ENCODE results near the gene AZGP1.
A peak's percentile ranks its signal among the peaks of the same experiment; 100 is the strongest.
"Not testable (repeated sequence)": the region's sequence is repeated elsewhere in the genome, so short reads cannot be mapped to it uniquely, and the experiment has no call there.

AZGP1 gene

GRCh38 chr7:99975782-99976521 is at the start of gene AZGP1:
Gene AZGP1, minus strand, starts transcription at chr7:99976031. Its CDS starts 11 bp downstream, at chr7:99976020.
- no peak for DNase-seq (ENCODE audit: extremely low read depth in 1 of 2, low read depth in 1 of 2)

- no peak for DNase-seq (ENCODE audit: extremely low read depth in 1 of 2, low read depth in 1 of 2)
Observed at GRCh38 chr7:100024020-100024619, 48.3 kb upstream of the AZGP1 start.

GRCh38 chr7:100023526-100023925 is 47.7 kb upstream of the AZGP1 start:
- no peak for DNase-seq (ENCODE audit: extremely low read depth in 1 of 2, low read depth in 1 of 2)

GRCh38 chr7:100022621-100023020 is 46.8 kb upstream of the AZGP1 start:
- DNase-seq (ENCODE audit: extremely low read depth in 1 of 2, low read depth in 1 of 2) = no peak

GRCh38 chr7:100021297-100021696 is 45.5 kb upstream of the AZGP1 start:
- no peak for DNase-seq (ENCODE audit: extremely low read depth in 1 of 2, low read depth in 1 of 2)

- no peak for DNase-seq (ENCODE audit: extremely low read depth in 1 of 2, low read depth in 1 of 2)
Observed at GRCh38 chr7:100019908-100020307, 44.1 kb upstream of the AZGP1 start.

- no peak for DNase-seq (ENCODE audit: extremely low read depth in 1 of 2, low read depth in 1 of 2)
Observed at GRCh38 chr7:100017875-100018274, 42.0 kb upstream of the AZGP1 start.

- no peak for DNase-seq (ENCODE audit: extremely low read depth in 1 of 2, low read depth in 1 of 2)
Observed at GRCh38 chr7:100017300-100017699, 41.5 kb upstream of the AZGP1 start.

GRCh38 chr7:100016215-100016901 is 40.5 kb upstream of the AZGP1 start:
- DNase-seq (ENCODE audit: extremely low read depth in 1 of 2, low read depth in 1 of 2) = no peak

GRCh38 chr7:100015232-100016214 is 39.7 kb upstream of the AZGP1 start, which contains the start of gene ZKSCAN1:
Gene ZKSCAN1, plus strand, starts transcription at chr7:100015596. Its CDS starts 7,911 bp downstream, at chr7:100023507.
- peak; percentile 67 to 78 for DNase-seq (ENCODE audit: extremely low read depth in 1 of 2, low read depth in 1 of 2)

GRCh38 chr7:100013328-100013676 is 37.5 kb upstream of the AZGP1 start:
- peak in 1 of 2 donors; percentile 49 for DNase-seq (ENCODE audit: extremely low read depth in 1 of 2, low read depth in 1 of 2)

GRCh38 chr7:100012385-100013327 is 36.8 kb upstream of the AZGP1 start:
- not testable (repeated sequence) for DNase-seq (ENCODE audit: extremely low read depth in 1 of 2, low read depth in 1 of 2)

GRCh38 chr7:100011516-100011915 is 35.7 kb upstream of the AZGP1 start:
- no peak for DNase-seq (ENCODE audit: extremely low read depth in 1 of 2, low read depth in 1 of 2)

GRCh38 chr7:100010901-100011300 is 35.1 kb upstream of the AZGP1 start:
- DNase-seq (ENCODE audit: extremely low read depth in 1 of 2, low read depth in 1 of 2) = no peak

GRCh38 chr7:100009952-100010351 is 34.1 kb upstream of the AZGP1 start:
- not testable (repeated sequence) for DNase-seq (ENCODE audit: extremely low read depth in 1 of 2, low read depth in 1 of 2)

- DNase-seq (ENCODE audit: extremely low read depth in 1 of 2, low read depth in 1 of 2) = no peak
Observed at GRCh38 chr7:100008525-100008924, 32.7 kb upstream of the AZGP1 start.

GRCh38 chr7:100007887-100008286 is 32.1 kb upstream of the AZGP1 start:
- no peak for DNase-seq (ENCODE audit: extremely low read depth in 1 of 2, low read depth in 1 of 2)

GRCh38 chr7:100003711-100004661 is 28.2 kb upstream of the AZGP1 start:
- no peak for DNase-seq (ENCODE audit: extremely low read depth in 1 of 2, low read depth in 1 of 2)

All from stimulated activated CD8-positive, alpha-beta memory T cell treated with anti-CD3 and anti-CD28 coated beads, Interleukin-7, amount 100 ng/mL, for 48 hours (primary cell).